GM18526 (cell line): Measurements from ENCODE around the gene PLXND1.

Experiments used
- POLR2A ChIP-seq: IDR thresholded peaks from 3 replicates; pipeline ENCODE4 v1.6.1; 2011; ENCODE audit not compliant: insufficient read length; ENCODE audit errors: extremely low read depth

The PLXND1 gene

DNA sequence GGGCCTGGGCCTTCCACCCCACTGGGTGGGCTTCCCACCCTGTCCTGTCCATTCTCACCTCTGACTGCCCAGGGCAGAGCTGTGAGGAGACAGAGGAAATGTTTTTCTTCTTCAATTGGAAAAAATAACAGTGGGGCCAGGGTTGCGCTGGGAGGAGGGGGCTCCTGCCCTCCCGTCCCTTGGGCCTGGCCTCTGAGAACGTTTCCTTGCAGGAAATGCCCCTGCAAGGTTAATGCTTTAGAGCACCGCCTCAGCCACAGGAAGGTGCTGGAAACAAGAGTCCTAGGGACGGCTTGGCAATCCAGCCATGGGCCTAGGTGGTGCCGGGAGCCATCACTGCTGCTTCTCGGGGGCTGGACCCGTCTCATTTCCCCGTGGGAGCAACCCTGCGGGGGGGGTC lies 3.8 kb upstream of the PLXND1 start:
- TF ChIP-seq POLR2A: no peak

DNA sequence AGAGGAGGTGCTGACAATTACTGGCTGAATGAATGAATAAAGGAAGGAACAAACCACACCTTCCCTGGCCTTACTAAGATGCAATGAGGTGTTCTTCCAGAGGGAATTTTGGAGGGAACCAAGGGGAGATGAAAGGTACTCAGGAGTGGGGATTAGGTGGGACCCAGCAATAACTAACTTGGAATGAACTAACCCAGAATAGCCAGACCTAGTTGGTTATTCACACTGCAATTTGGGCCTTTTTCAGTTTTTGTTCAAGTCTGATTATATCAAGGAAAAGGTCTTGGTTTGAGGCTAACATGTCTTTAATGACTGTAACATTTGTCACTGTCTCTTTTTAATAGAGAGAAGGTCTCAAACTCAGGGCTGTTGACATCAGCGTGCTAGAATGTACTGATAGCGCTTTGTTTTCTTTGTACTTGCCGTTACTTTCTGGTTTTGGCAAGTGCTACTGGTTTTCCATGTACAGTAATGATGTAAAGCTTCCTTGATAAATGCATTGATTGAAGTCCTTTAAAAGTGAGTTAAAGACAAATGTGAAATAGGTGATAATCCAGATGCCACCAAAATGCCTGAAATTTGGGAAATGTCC lies 3.2 kb upstream of the PLXND1 start:
- no peak for TF ChIP-seq POLR2A

DNA sequence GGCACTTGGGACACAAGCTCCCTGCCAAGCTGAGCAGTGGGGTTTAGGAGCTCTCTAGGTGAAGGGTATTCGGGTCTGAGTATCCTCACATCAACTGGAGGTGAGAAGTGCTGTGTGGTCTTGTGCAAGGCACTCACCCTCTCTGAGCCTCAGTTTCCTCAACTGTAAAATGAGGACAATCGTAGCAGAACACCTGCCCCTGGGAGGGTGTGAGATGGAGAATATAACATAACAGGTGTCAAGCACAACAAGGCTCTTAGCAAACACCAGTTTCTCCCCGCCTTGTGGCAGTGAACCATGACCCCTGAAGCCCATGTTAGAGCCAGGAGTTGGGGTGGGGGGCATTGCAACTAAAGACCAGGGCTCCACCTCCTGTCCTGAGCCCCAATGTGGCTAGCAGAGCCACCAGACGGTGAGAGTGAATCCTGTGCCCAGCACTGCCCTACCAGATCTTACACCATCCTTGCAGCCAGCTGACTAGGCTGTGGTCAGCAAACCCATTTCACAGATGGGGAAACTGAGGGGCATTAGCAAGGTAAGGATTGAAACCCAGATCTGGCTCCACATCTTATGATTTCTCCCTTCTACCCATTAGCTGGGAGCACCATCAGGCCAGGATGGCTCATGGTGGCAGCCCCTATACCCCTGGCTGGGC lies 2.6 kb upstream of the PLXND1 start:
- TF ChIP-seq POLR2A: no peak

DNA sequence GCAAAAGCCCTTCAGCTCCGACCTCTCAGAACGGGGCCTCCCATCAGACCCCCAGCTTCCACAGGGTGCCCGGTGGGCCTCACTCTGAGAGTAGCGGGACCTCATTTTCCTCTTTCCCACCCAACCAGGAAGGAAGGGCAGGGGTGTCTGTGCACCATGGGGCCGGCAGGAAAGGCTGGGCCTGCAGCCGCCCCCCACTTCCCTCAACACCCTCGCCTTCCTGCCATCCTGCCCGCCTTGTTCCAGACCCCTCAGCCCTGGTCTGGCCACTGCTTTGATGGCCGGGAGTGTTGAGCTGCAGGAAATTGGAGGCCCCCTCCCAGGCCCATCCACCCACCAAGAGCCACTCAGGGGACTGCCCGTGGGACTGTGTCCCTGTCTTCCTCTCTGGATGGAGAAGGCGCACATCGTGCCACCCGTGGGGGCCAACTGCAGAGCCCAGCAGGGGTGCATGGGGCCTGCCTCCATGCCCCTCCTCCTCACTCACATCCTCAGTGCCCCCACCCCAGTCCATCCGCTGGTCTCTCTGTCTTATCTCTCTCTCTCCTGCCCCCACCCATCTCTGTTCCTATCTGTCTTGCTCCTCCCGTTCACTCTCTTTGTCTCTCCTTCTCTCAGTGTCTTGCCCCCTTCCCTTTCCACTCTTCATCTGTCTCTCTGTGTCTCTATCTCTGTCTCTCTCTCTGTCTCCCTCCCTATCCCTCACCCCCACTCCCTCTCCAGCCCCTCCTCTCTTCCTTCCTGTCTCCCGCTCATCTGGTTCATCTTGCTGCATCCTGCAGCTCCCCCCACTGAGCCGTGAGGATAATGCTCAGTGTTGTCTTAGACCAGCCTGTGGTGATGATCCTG lies 1.8 kb upstream of the PLXND1 start:
- TF ChIP-seq POLR2A: no peak

DNA sequence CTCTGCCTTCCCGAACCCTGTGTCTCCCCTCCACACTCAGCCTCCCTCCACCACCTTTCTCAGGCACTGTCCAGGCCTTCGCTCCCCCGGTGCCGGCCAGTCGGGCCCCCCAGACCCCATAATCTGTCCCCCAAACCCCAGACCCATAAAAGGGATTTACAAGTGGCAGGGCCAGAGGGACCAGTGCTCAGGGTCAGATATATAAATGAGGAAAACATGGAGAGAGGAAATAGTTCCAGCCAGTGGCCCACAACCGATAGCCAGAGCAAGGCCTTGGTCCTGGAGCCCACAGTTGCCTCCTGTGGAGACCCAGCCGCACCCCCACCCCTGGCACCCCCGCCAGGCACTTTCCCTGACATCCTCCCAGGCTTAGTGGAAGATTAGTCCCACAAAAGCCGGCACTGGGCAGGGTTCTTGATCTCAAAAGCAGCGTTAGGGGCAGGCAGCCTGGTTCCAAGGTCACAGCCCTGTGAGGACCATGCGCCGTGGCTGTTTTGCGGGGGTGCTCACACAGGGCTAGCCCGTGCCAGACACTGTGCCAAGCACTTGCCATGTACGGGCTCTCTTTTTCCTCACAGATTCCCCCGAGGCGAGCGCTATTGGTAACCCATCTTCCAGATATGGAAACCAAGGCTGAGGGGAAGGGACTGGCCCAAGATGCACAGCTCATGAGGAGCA lies 1.1 kb upstream of the PLXND1 start:
- no peak for TF ChIP-seq POLR2A

DNA sequence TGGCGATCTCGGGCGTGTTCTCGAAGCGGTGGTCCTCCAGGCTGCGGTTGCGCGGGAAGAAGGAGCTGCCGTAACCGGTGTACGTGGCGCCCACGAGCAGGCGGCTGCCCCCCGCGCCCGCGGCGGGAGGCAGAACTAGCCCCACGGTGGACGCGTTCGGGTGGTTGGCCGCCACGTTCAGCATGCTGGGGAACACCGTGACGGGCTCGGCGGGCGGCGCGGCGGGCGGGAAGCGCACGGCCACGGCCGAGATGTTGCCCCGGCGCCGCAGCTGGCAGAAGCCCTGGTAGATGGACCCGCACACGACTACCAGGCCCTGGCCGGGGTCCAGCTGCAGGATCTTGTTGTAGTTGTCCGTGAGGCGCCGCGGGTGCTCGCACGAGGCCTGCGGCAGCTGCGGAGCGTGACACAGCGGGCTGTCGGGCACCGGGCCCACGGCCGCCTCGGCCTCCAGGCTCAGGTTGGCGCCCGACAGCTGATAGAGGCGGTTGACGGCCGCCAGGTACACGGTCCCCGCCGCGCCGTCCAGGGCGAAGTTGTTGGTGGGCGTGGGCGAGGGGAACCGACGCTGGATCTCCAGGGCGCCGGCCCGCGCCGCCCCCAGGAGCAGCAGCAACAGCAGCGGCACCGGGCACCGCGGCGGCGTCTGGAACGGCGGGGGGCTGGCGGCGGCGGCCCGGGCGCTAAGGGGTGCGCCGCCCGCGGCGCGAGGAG lies 397 bp downstream of the PLXND1 start:
- no peak for TF ChIP-seq POLR2A

DNA sequence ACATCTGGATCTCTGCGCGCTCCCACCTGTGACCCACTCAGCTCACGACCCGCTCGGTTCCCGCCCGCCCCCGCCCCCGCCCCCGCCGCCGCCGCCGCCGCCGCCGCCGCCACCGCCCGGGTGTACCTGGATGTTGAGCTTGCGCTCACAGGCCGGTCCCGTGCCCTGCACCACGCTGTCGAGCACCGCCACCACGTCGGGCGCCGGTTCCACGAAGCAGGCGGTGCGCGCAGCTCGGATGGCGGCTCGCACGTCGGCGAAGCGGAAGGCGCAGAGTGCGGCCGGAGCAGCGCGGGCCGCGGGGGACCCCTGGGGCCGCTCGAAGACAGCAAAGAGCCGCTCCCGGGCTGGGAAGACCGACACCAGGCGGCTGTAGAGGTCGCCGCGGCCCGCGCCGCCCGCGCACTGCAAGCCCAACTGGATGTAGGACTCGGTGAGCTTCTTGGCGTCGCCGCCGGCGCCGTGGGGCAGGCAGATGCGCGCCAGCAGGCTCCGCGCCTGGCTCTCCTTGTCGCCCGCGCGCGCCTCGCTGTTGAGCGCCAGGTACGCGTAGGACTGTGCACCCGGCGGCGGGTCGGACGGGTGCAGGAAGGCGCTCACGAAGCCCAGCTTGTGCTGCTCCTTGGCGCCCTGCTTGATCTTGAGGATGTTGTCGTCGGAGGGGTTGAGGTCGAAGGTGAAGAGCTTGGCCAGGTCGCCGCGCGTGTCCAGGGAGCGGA lies 1.1 kb downstream of the PLXND1 start:
- TF ChIP-seq POLR2A: no peak

DNA sequence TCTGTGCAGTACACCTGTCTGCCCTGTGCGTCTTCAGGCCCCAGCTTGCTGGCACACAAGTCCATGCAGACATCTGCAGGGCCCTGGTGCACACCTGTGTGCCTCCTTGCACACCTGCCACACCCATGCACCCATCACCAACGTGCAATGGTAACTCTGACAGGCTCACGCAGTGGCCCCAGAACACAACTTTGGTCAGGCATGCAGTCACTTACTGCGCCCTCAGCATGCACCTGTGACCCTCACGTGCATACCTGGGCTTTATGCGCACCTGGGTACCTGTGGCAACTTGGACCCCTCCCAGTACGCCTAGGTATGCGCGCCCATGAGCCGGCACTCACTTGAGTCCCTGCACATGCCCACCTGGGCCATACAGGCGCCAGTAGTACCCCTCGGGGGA lies 1.7 kb downstream of the PLXND1 start:
- no peak for TF ChIP-seq POLR2A

DNA sequence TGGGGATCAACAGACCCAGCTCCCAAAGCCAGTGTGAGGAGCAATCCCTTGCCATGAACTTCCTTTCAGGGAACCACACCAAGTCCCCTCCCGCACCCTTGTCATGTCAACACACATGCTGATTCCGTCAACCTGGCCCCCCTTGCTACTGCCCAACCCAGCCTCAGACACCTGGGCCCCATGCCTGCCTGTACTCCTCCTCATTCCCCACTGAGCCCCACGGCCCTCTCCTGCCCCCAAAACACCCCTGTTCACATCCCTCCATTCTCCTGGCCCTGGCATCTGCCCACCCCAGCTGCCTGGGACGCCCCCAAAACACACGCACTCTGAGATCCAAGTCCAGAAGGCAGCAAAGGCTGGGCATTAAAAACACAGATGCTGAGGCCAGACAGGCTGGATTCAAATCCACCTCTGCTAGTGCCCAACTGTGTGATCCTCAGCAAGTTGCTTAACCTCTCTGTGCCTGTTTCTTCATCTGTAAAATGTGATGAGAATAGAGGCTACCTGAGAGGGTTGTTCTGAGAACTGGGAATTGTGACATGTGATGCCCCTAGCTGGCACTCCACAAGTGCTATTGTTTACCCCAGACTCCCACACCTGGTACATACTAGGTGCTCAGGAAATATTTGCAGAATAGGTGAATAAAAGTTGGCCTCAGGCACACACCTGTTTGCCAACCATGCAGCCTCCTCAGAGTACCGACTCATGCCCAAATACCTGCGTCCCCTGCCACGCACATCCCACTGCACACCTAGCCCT lies 2.3 kb downstream of the PLXND1 start:
- no peak for TF ChIP-seq POLR2A

DNA sequence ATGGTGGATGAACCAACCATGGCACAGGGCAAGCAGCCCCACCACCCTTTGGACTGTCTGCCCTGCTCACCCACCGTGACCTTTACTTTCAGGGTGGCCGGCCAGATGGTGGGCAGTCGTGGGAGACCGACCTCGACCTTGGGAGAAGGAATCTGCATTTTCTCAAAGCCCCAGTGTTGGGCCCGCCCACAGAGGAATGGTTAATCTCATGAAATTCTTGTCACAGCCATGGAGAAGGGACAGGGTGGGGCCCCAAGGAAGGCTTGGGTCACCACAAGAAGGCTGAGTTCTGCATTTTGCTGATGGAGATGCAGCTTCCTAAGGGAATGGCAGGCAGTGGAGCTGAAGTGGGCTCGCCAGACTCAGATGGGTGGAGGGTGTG lies 2.9 kb downstream of the PLXND1 start:
- no peak for TF ChIP-seq POLR2A

DNA sequence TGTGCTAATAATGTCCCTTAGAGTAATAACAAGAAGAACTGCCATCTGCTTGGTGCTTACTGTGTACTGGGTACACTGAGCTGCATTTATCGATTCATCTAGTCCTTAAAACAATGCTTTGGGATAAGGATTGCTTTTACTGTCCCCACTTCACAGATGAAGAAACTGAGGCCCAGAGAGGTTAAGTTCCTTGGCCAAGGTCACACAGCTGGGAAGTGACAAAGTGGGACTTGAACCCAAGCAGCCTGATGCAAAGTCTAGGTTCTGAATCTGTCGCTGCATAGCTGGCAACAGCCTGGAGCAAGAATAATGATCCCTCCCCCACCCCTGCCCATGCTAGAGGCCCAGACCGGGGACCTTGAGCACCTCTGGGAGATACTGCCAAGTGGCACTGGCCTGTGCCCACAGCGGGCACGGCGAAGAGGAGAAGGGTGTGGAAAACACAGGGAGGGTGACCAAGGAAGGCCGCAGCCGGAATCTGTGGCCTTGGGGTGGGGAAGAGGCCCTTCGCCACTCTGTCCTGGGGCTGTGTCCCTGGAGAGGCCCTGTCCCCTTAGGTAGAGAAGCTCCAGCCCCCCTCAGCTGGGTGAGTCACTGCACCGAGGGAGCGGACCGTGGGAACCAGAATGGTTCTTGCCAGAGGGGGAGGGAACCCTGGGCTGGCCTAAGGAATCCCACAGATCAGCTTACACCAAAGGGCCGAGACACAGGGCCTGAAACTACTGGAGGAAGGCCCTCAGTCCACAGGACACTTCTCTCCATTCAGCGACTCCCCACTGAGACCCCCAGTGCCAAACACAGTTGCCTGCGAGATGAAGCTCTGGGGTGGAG lies 3.5 kb downstream of the PLXND1 start:
- TF ChIP-seq POLR2A: no peak

DNA sequence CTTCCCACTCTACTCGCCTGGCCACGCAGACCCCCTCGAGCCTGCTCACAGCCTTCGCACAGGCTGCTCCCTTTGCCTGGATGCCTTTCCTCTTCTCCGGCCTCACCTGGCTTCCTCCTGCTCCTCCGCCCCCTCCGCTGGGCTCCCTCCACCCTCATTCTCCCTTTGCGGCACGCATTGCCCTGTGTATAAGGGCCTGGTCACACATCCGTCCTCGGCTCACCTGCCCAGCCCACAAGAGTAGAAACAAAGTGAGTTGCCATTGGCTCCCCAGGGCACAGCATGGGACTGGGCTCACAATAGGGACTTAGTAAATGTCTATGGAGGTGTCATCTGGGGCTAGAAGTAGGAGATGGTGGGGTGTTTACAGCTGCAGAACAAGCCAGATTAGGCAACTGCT lies 4.2 kb downstream of the PLXND1 start:
- no peak for TF ChIP-seq POLR2A

DNA sequence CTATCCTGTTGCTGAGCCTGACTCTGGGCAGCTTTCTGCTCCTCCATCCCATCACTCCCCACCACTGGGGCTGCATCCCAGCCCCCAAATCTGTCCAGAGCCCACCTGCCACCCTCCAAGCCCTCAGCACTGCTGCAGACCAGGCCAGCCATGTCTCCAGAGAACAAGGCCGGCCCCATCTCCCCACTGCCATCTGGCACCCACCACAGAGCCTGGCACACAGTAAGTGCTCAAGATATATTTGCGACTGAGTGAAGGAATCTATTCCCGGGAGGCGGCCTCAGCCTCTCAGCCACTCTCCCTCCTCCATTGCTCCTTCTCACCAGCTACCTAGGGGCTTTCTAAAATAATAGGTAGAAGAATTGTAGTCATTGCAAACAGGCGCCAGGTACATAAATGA lies 4.8 kb downstream of the PLXND1 start:
- TF ChIP-seq POLR2A: no peak
